ENCODE measurements around the gene EIF4G3.
"Not testable (repeated sequence)": the region's sequence is repeated elsewhere in the genome, so short reads cannot be mapped to it uniquely, and the experiment has no call there.

Gene EIF4G3

GRCh38 chr1:20851791-20852190, 324.9 kb downstream of the EIF4G3 start:
- WGBS, 2 experiments (ENCODE audit: insufficient coverage in 2 of 2), result 85 to 86% methylated on average over 8 of the region's 8 CpGs
- not testable (repeated sequence) for H3K27ac ChIP-seq (ENCODE audit: low read depth, low read length, severe bottlenecking); H3K9me3 ChIP-seq (ENCODE audit: control insufficient read depth, low read length); H3K4me3 ChIP-seq (ENCODE audit: extremely low read depth, insufficient read depth, low read length, poor library complexity, severe bottlenecking); H3K4me1 ChIP-seq (ENCODE audit: control insufficient read depth, insufficient read depth, low read length, poor library complexity, severe bottlenecking)
- H3K36me3 ChIP-seq (ENCODE audit: control insufficient read depth, insufficient read depth, low read length), result peaks cover 81% of the 10 kb centered on the region

GRCh38 chr1:20850021-20850420, 326.7 kb downstream of the EIF4G3 start:
- Histone ChIP-seq H3K27ac (ENCODE audit: low read depth, low read length, severe bottlenecking) (no peak overlapping the region), H3K4me3 (ENCODE audit: extremely low read depth, insufficient read depth, low read length, poor library complexity, severe bottlenecking) (no peak overlapping the region), H3K9me3 (ENCODE audit: control insufficient read depth, low read length) (no peaks in the 10 kb centered on the region), H3K4me1 (ENCODE audit: control insufficient read depth, insufficient read depth, low read length, poor library complexity, severe bottlenecking) (no peaks in the 10 kb centered on the region), H3K36me3 (ENCODE audit: control insufficient read depth, insufficient read depth, low read length) (peaks cover 90% of the 10 kb centered on the region)
- 94 to 100% methylated on average over 1 to 3 of the region's 3 CpGs for WGBS, 2 experiments (ENCODE audit: insufficient coverage in 2 of 2)

GRCh38 chr1:20849100-20849499, 327.6 kb downstream of the EIF4G3 start:
- H3K27ac ChIP-seq (ENCODE audit: low read depth, low read length, severe bottlenecking), result no peak overlapping the region
- H3K36me3 ChIP-seq (ENCODE audit: control insufficient read depth, insufficient read depth, low read length), result peaks cover 89% of the 10 kb centered on the region
- no peaks in the 10 kb centered on the region for H3K9me3 ChIP-seq (ENCODE audit: control insufficient read depth, low read length)
- WGBS, 2 experiments (ENCODE audit: insufficient coverage in 2 of 2), result no CpG with 5 or more reads among the region's 2 CpGs
- H3K4me3 ChIP-seq (ENCODE audit: extremely low read depth, insufficient read depth, low read length, poor library complexity, severe bottlenecking), result no peak overlapping the region
- H3K4me1 ChIP-seq (ENCODE audit: control insufficient read depth, insufficient read depth, low read length, poor library complexity, severe bottlenecking), result no peaks in the 10 kb centered on the region

GRCh38 chr1:20848162-20848561, 328.5 kb downstream of the EIF4G3 start:
- Histone ChIP-seq H3K4me1 (ENCODE audit: control insufficient read depth, insufficient read depth, low read length, poor library complexity, severe bottlenecking) (no peaks in the 10 kb centered on the region), H3K36me3 (ENCODE audit: control insufficient read depth, insufficient read depth, low read length) (peaks cover 88% of the 10 kb centered on the region), H3K4me3 (ENCODE audit: extremely low read depth, insufficient read depth, low read length, poor library complexity, severe bottlenecking) (no peak overlapping the region), H3K9me3 (ENCODE audit: control insufficient read depth, low read length) (no peaks in the 10 kb centered on the region), H3K27ac (ENCODE audit: low read depth, low read length, severe bottlenecking) (no peak overlapping the region)
- WGBS, 2 experiments (ENCODE audit: insufficient coverage in 2 of 2), result no CpG with 5 or more reads among the region's 1 CpG

- no peaks in the 10 kb centered on the region for H3K9me3 ChIP-seq (ENCODE audit: control insufficient read depth, low read length)
- 96 to 97% methylated on average over 2 of the region's 4 CpGs for WGBS, 2 experiments (ENCODE audit: insufficient coverage in 2 of 2)
- peaks cover 86% of the 10 kb centered on the region for H3K36me3 ChIP-seq (ENCODE audit: control insufficient read depth, insufficient read depth, low read length)
- H3K4me3 ChIP-seq (ENCODE audit: extremely low read depth, insufficient read depth, low read length, poor library complexity, severe bottlenecking), result no peak overlapping the region
- no peak overlapping the region for H3K27ac ChIP-seq (ENCODE audit: low read depth, low read length, severe bottlenecking)
- no peaks in the 10 kb centered on the region for H3K4me1 ChIP-seq (ENCODE audit: control insufficient read depth, insufficient read depth, low read length, poor library complexity, severe bottlenecking)
Observed at GRCh38 chr1:20847611-20848080, 329.1 kb downstream of the EIF4G3 start.

GRCh38 chr1:20846461-20847374, 330.0 kb downstream of the EIF4G3 start:
- 96% methylated on average over 4 to 5 of the region's 6 CpGs for WGBS, 2 experiments (ENCODE audit: insufficient coverage in 2 of 2)
- Histone ChIP-seq H3K4me1 (ENCODE audit: control insufficient read depth, insufficient read depth, low read length, poor library complexity, severe bottlenecking) (no peaks in the 10 kb centered on the region), H3K36me3 (ENCODE audit: control insufficient read depth, insufficient read depth, low read length) (peaks cover 83% of the 10 kb centered on the region), H3K9me3 (ENCODE audit: control insufficient read depth, low read length) (no peaks in the 10 kb centered on the region), H3K27ac (ENCODE audit: low read depth, low read length, severe bottlenecking) (no peak overlapping the region), H3K4me3 (ENCODE audit: extremely low read depth, insufficient read depth, low read length, poor library complexity, severe bottlenecking) (no peak overlapping the region)

- Histone ChIP-seq H3K36me3 (ENCODE audit: control insufficient read depth, insufficient read depth, low read length) (peaks cover 73% of the 10 kb centered on the region), H3K27ac (ENCODE audit: low read depth, low read length, severe bottlenecking) (no peak overlapping the region), H3K4me3 (ENCODE audit: extremely low read depth, insufficient read depth, low read length, poor library complexity, severe bottlenecking) (no peak overlapping the region), H3K4me1 (ENCODE audit: control insufficient read depth, insufficient read depth, low read length, poor library complexity, severe bottlenecking) (no peaks in the 10 kb centered on the region), H3K9me3 (ENCODE audit: control insufficient read depth, low read length) (no peaks in the 10 kb centered on the region)
Observed at GRCh38 chr1:20840731-20841130, 336.0 kb downstream of the EIF4G3 start.

- Histone ChIP-seq H3K4me1 (ENCODE audit: control insufficient read depth, insufficient read depth, low read length, poor library complexity, severe bottlenecking) (no peaks in the 10 kb centered on the region), H3K9me3 (ENCODE audit: control insufficient read depth, low read length) (no peaks in the 10 kb centered on the region), H3K27ac (ENCODE audit: low read depth, low read length, severe bottlenecking) (no peak overlapping the region), H3K4me3 (ENCODE audit: extremely low read depth, insufficient read depth, low read length, poor library complexity, severe bottlenecking) (no peak overlapping the region), H3K36me3 (ENCODE audit: control insufficient read depth, insufficient read depth, low read length) (peaks cover 61% of the 10 kb centered on the region)
- 100% methylated on average over 1 of the region's 4 CpGs; no CpG with 5 or more reads in 1 of the 2 experiments for WGBS, 2 experiments (ENCODE audit: insufficient coverage in 2 of 2)
Observed at GRCh38 chr1:20837554-20838192, 339.0 kb downstream of the EIF4G3 start.

GRCh38 chr1:20836230-20836629, 340.5 kb downstream of the EIF4G3 start:
- peaks cover 53% of the 10 kb centered on the region for H3K36me3 ChIP-seq (ENCODE audit: control insufficient read depth, insufficient read depth, low read length)

GRCh38 chr1:20834780-20835179, 341.9 kb downstream of the EIF4G3 start:
- no peak overlapping the region for H3K27ac ChIP-seq (ENCODE audit: low read depth, low read length, severe bottlenecking)
- H3K4me3 ChIP-seq (ENCODE audit: extremely low read depth, insufficient read depth, low read length, poor library complexity, severe bottlenecking), result no peak overlapping the region
- H3K36me3 ChIP-seq (ENCODE audit: control insufficient read depth, insufficient read depth, low read length), result peaks cover 48% of the 10 kb centered on the region
- no peaks in the 10 kb centered on the region for H3K9me3 ChIP-seq (ENCODE audit: control insufficient read depth, low read length)
- no peaks in the 10 kb centered on the region for H3K4me1 ChIP-seq (ENCODE audit: control insufficient read depth, insufficient read depth, low read length, poor library complexity, severe bottlenecking)

More at GRCh38 chr1:20836230-20836629, 340.5 kb downstream of the EIF4G3 start:
- Histone ChIP-seq H3K27ac (ENCODE audit: low read depth, low read length, severe bottlenecking) (no peak overlapping the region), H3K4me3 (ENCODE audit: extremely low read depth, insufficient read depth, low read length, poor library complexity, severe bottlenecking) (no peak overlapping the region), H3K9me3 (ENCODE audit: control insufficient read depth, low read length) (no peaks in the 10 kb centered on the region), H3K4me1 (ENCODE audit: control insufficient read depth, insufficient read depth, low read length, poor library complexity, severe bottlenecking) (no peaks in the 10 kb centered on the region)
- WGBS, 2 experiments (ENCODE audit: insufficient coverage in 2 of 2), result 100% methylated on average over 2 of the region's 4 CpGs

GRCh38 chr1:20834192-20834591, 342.5 kb downstream of the EIF4G3 start:
- Histone ChIP-seq H3K9me3 (ENCODE audit: control insufficient read depth, low read length) (no peaks in the 10 kb centered on the region), H3K27ac (ENCODE audit: low read depth, low read length, severe bottlenecking) (no peak overlapping the region), H3K4me1 (ENCODE audit: control insufficient read depth, insufficient read depth, low read length, poor library complexity, severe bottlenecking) (no peaks in the 10 kb centered on the region), H3K36me3 (ENCODE audit: control insufficient read depth, insufficient read depth, low read length) (peaks cover 46% of the 10 kb centered on the region), H3K4me3 (ENCODE audit: extremely low read depth, insufficient read depth, low read length, poor library complexity, severe bottlenecking) (no peak overlapping the region)
- no CpG with 5 or more reads among the region's 1 CpG for WGBS, 2 experiments (ENCODE audit: insufficient coverage in 2 of 2)

Data from mesodermal cell (in vitro differentiated cells).